ENCODE measurements around the gene ERVV-1.
"Not testable (repeated sequence)": the region's sequence is repeated elsewhere in the genome, so short reads cannot be mapped to it uniquely, and the experiment has no call there.

The ERVV-1 gene, protein sequence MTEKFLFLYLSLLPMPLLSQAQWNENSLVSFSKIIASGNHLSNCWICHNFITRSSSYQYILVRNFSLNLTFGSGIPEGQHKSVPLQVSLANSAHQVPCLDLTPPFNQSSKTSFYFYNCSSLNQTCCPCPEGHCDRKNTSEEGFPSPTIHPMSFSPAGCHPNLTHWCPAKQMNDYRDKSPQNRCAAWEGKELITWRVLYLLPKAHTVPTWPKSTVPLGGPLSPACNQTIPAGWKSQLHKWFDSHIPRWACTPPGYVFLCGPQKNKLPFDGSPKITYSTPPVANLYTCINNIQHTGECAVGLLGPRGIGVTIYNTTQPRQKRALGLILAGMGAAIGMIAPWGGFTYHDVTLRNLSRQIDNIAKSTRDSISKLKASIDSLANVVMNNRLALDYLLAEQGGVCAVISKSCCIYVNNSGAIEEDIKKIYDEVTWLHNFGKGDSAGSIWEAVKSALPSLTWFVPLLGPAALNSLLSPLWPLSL
- long read RNA-seq, result 0 reads

GRCh38 chr19:53013621-53014020, at the start of gene ERVV-1:
TSS of gene ERVV-1 (plus strand) at chr19:53013921. CDS start at chr19:53014091, 170 bp downstream.
- DNase-seq (ENCODE audit: low read depth in 1 of 2, low spot score in 1 of 2), result no peak
- TF ChIP-seq POLR2AphosphoS5 (IDR thresholded peaks at IDR 0.05; ENCODE audit: low read depth), result no peak
- TF ChIP-seq GABPA (IDR thresholded peaks at IDR 0.05; ENCODE audit: low read depth), result no peak
- no peak for TF ChIP-seq REST (IDR thresholded peaks at IDR 0.05; ENCODE audit: insufficient replicate concordance, low read depth)
- no peak for TF ChIP-seq SPI1 (IDR thresholded peaks at IDR 0.05; ENCODE audit: borderline replicate concordance, low read depth)
- TF ChIP-seq, protein P1, sequence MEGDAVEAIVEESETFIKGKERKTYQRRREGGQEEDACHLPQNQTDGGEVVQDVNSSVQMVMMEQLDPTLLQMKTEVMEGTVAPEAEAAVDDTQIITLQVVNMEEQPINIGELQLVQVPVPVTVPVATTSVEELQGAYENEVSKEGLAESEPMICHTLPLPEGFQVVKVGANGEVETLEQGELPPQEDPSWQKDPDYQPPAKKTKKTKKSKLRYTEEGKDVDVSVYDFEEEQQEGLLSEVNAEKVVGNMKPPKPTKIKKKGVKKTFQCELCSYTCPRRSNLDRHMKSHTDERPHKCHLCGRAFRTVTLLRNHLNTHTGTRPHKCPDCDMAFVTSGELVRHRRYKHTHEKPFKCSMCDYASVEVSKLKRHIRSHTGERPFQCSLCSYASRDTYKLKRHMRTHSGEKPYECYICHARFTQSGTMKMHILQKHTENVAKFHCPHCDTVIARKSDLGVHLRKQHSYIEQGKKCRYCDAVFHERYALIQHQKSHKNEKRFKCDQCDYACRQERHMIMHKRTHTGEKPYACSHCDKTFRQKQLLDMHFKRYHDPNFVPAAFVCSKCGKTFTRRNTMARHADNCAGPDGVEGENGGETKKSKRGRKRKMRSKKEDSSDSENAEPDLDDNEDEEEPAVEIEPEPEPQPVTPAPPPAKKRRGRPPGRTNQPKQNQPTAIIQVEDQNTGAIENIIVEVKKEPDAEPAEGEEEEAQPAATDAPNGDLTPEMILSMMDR (IDR thresholded peaks at IDR 0.05; ENCODE audit: insufficient read depth, low read length), result no peak
- H3K27me3 ChIP-seq (ENCODE audit: insufficient read depth, poor library complexity, severe bottlenecking), result no peaks in the 10 kb centered on the region
- H3K27ac ChIP-seq (replicated peaks), result no peak within 1 kb of the TSS
- H3K4me3 ChIP-seq (replicated peaks; ENCODE audit: insufficient read depth, low read length), result no peak within 1 kb of the TSS

DNA sequence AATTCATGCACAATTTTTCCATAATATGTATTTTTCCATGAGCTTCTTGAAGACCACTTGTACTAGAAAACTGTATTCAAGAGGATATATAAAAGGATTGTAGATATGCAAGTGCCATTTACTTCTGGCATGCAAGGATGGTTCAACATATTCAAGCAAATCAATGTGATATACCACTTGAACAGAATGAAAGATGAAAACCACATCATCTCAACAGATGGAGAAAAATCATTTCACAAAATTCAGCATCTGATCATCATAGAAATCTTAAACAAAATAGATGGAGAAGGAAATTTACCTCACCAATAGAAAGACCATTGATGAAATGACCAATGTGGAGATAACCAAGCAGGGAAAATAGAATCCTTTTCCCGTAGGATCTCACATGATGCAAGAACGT, 45.9 kb upstream of the ERVV-1 start:
- no peaks in the 10 kb centered on the region for H3K27me3 ChIP-seq (ENCODE audit: insufficient read depth, poor library complexity, severe bottlenecking)
- no peak overlapping the region for H3K4me3 ChIP-seq (replicated peaks; ENCODE audit: insufficient read depth, low read length)
- no peak overlapping the region for H3K27ac ChIP-seq (replicated peaks)
- no peak for TF ChIP-seq SPI1 (IDR thresholded peaks at IDR 0.05; ENCODE audit: borderline replicate concordance, low read depth)
- DNase-seq (ENCODE audit: low read depth in 1 of 2, low spot score in 1 of 2), result no peak

DNA sequence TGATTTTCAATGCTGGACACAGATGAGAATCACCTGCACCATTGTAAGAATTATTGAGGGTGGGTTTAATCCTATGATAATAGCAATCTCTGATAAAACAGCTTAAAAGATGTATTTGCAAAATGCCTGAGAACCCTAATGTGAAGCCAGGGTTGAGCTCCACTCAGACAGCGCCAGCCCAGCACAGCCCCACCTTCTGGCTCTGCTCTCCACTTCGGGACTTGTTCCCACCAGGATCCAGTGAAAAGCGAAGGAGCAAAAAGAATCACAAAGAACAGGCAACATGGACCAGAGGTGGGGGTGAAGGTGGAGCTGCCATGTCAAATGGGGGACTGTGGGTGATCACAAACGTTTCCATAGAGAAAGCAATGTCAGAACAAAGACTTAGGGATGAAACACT, 32.4 kb upstream of the ERVV-1 start:
- TF ChIP-seq GABPA (IDR thresholded peaks at IDR 0.05; ENCODE audit: low read depth), result no peak
- no peak for TF ChIP-seq REST (IDR thresholded peaks at IDR 0.05; ENCODE audit: insufficient replicate concordance, low read depth)
- TF ChIP-seq POLR2AphosphoS5 (IDR thresholded peaks at IDR 0.05; ENCODE audit: low read depth), result no peak
- TF ChIP-seq, protein P1 (IDR thresholded peaks at IDR 0.05; ENCODE audit: insufficient read depth, low read length), result no peak
- no peak for TF ChIP-seq SPI1 (IDR thresholded peaks at IDR 0.05; ENCODE audit: borderline replicate concordance, low read depth)
- H3K4me3 ChIP-seq (replicated peaks; ENCODE audit: insufficient read depth, low read length), result no peak overlapping the region
- DNase-seq (ENCODE audit: low read depth in 1 of 2, low spot score in 1 of 2), result no peak
- no peaks in the 10 kb centered on the region for H3K27me3 ChIP-seq (ENCODE audit: insufficient read depth, poor library complexity, severe bottlenecking)
- H3K27ac ChIP-seq (replicated peaks), result no peak overlapping the region

GRCh38 chr19:52983167-52983566, 30.6 kb upstream of the ERVV-1 start:
- not testable (repeated sequence) for H3K27me3 ChIP-seq (ENCODE audit: insufficient read depth, poor library complexity, severe bottlenecking); H3K4me3 ChIP-seq (replicated peaks; ENCODE audit: insufficient read depth, low read length)

More at GRCh38 chr19:52983167-52983566, 30.6 kb upstream of the ERVV-1 start:
- not testable (repeated sequence) for DNase-seq (ENCODE audit: low read depth in 1 of 2, low spot score in 1 of 2); H3K27ac ChIP-seq (replicated peaks)
